MM.1S (cell line): ENCODE data around the gene ZNF385A.

Source experiments
- EZH2phosphoT487 ChIP-seq: fragments of 300-600 bp; sonication (generic); IDR thresholded peaks from 2 replicates; pipeline ENCODE4 v1.6.1; 2018; ENCODE audit warnings: antibody characterized with exemption, low read length
- TF ChIP-seq, protein P1 (sequence below): fragments of 300-600 bp; sonication (generic); IDR thresholded peaks from 2 replicates; pipeline ENCODE4 v1.5.1; 2016; ENCODE audit warnings: antibody characterized with exemption, low read length, mixed read lengths

DNA sequence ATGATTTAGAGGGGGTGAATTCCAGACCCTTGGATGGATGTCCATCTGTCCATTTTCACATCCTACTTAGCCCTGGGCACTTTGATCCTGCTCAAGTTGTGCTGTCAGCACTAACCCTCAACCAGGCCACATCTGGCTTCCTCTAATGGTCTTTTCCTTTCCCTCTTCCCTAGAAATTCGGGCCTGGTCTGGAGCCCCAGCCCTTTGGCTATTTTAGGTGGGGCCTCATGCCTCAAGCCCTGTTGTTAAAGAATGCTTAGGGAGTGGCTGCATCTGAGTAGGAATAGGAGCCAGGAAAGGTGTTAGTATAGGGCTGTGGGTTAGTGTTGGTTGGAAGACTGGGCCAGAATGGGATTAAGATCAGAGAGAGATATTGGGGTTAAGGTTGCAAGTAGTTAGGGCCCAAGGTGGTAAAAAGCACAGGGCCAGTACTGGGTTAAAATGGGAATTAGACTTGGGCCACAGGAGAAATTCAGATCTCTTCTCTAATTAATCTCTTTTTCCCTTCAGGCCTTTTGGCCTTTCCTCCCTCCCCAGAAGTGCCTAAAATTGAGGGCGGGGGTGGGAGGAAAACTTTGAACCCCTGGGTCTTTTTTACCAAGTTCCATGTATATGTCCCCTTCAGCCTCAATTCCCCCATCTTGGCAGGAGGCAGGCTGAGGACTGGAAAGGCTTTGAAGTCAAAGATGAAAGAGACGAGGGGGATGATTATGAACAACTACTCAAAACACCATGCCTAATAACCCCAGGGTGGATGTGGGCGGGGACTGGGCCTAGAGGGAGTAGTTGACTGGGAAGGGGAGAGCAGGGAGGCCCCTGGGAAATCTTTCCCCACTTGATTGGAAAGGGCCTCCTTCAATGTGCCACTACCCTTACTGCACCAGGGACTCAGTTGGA is 4.0 kb upstream of the ZNF385A start:
- TF ChIP-seq, protein P1, sequence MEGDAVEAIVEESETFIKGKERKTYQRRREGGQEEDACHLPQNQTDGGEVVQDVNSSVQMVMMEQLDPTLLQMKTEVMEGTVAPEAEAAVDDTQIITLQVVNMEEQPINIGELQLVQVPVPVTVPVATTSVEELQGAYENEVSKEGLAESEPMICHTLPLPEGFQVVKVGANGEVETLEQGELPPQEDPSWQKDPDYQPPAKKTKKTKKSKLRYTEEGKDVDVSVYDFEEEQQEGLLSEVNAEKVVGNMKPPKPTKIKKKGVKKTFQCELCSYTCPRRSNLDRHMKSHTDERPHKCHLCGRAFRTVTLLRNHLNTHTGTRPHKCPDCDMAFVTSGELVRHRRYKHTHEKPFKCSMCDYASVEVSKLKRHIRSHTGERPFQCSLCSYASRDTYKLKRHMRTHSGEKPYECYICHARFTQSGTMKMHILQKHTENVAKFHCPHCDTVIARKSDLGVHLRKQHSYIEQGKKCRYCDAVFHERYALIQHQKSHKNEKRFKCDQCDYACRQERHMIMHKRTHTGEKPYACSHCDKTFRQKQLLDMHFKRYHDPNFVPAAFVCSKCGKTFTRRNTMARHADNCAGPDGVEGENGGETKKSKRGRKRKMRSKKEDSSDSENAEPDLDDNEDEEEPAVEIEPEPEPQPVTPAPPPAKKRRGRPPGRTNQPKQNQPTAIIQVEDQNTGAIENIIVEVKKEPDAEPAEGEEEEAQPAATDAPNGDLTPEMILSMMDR, result no peak
- TF ChIP-seq EZH2phosphoT487, result no peak
